ENCODE data around the gene MAST4.

MAST4 gene

DNA sequence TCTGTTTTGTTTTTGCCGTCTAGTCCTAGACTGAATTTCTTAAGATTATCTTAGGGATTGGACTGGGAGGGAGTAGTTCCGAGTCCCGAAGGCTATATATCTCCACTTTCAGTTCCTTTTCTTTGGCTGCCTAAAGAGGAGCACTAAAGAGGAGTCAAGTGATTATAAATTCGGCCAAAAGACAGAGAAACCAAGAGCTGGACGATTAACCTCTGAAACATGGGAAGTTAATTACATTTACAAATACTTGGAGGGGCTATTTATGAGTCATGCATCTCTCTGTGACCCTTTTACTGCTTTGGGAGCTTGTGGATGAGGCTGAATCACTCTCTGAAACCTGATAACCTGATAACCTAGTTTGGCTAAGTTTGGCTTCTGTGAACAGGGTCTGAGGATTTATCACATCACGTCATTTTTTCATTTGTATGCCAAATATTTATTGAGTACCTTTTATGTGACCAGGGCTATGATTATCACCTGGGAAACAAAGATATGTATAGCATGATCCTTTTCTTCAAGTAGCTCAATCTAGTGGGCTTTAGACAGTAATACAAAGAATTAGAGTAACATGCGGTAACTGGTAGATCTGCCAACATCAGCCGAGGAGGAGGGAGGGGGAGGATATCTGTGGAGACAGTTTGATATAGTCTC is 419.5 kb downstream of the MAST4 start:
- no peak for DNase-seq (ENCODE audit: low read depth in 3 of 3)

DNA sequence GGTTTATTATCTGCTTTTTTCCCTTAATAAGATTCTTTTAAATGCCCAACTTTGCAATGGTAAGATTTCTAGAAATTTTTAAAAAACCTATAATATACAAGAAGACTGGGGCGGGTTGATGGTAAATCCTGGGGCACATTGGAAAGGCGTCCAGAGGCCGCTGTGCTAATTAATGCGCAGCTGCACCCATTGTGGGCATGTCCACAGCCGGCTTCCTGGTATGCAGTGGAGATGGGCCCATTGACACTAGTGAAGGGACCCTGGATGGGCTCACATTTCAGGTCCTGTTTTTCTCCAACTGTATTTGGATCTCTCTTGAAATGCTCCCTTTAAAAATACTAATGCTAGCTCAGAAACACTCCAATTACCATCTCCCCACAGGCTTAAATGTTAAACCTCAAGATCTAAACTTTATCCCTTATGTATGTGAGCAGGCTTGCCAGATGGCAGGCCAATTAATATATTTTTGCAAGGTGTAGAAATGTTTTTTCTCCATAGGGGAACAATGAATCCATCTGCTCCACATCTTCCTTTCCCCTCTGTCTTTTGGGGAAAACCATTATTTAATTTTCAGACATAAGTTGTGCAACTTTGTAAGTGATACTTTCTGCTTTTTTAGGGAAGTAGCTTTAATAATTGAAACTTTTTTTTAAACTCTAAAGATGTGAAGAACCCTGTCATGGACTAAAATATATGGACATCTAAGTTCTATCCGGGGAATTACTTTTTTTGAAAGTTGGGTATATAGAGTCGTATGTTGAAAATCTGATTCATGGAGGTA is 423.1 kb downstream of the MAST4 start:
- no peak for DNase-seq (ENCODE audit: low read depth in 3 of 3)

DNA sequence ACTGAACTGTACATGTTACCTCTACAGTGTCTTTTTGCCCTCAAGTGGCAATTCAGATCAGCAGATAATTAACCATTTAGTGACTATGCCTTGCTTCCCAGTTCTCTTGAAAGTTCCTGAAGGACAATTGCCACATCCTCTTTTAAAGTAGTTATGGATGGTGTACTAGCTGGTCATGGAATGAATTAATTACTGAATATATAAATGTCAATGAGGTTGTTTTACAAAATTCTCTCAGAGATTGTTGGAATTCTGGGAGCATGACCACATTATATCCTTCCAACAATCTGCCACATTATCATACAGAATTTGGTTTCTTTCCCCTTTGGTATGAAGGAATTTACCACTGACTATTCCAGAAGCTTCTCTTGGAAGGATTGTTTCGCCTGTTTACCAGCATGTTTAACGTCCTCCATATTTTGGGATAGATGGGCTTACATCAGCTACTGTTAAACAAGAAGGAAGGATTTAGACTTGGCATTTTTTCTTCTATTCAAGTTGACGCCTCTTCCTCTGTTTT is 424.0 kb downstream of the MAST4 start:
- DNase-seq (ENCODE audit: low read depth in 3 of 3): no peak

DNA sequence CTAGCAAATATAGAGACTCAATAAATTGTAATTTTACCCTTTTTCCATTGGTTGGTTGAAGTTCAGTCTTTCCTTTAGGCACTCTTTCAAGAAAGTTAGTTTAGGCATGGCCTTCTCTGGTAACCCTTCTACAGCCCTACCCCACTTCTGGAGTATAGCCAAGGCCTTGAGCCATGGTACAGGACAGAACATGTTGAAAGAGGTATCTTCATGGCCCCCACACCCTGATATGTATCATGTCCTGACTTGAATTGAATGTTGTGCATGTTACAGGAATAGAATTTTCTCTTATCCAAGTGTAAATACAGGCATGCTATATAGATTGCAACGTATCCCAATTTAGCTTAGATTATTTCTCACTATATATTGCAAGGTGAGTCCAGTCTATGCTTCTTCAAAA is 424.8 kb downstream of the MAST4 start:
- DNase-seq (ENCODE audit: low read depth in 3 of 3): no peak

DNA sequence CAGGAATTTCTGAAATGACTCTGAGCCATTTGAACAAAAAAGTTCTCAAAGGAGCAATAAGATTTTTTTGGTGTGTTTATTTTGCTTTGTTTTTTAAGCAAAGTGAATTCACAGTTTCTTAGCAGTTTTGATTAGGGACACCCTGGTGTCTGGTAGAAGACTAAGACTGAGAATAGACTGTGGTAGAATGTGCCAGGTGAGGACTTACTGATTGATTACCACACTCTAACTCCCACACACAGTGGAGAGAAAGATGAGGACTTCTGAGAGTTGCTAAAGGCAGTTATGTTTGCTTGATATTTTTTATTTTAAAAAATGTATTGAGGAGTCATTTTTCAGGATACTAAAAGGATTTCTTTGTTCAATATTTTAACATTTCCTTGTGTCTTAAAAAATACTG is 425.3 kb downstream of the MAST4 start:
- DNase-seq (ENCODE audit: low read depth in 3 of 3): no peak

DNA sequence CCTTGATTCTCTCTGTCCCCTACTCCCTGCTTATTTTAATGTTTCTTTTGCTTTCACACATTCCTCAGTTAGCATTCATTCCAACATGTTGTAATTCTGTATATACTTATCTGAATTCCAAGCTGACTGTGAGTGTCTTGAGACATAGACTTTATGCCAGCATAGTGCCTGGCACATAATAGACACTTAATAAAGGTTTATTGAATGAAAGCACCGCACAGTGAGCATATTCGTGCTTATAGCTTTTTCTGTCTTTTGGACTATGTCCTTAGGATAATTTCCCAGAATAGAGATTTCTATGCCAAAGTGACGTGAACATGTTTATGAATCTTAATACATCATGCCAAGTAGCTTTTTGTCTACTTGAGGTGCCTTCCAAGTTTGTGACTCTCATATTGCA is 425.8 kb downstream of the MAST4 start:
- DNase-seq (ENCODE audit: low read depth in 3 of 3): no peak

DNA sequence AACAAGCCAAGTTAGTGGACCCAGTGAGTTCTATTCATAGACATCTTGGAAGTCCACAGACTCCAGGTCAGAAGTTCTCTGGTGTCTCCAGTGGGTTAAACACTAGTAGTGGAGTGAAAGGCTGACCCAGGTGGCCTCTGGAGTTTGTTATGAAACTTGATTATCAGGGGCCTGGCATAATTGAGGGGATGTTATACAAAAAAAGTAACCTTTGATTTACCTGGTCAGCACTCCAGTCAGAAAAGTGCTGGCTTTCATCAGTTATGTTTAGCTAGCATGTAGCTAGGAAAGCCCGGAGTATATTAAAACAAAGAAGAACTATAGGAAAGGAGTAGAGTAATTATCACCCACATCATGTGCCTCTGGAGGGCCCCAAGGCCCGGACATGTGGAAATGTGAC is 429.3 kb downstream of the MAST4 start:
- no peak for DNase-seq (ENCODE audit: low read depth in 3 of 3)

DNA sequence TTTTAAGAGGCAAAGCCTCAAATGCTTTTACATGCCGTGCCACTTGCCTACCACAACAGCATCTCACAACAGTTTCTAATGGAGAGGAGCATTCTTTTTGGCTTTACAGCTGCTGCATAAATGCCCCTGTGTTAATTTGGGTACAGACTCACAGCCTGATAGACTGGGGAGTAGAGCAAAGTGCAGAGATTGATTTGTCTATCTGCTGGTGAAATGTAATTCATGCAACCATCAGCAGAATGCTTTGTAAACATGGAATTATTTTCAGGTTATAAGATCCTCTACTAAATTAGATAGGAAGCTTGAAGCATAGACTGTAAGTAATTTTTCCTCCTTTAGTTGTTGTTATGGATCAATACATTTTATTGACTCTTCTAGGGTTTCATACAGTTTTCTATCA is 430.1 kb downstream of the MAST4 start:
- no peak for DNase-seq (ENCODE audit: low read depth in 3 of 3)

DNA sequence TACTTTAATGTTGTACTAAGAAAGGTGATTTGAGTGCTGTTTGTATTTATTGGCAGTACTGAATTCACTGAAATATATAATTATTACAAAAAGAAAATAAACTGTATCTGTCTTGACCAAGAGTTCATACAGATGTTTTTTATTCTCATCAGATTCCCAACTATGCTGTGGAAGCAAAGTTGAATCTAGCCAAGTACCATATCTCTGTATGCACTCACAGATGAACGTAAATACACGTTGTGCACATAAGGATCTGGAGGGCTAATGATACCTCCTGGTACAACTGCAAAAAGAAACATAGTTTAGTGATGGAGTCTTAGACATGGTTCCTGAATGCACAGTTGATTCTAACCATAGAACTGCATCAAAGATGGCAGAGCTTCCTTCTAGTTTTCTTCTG is 431.0 kb downstream of the MAST4 start:
- DNase-seq (ENCODE audit: low read depth in 3 of 3): no peak

DNA sequence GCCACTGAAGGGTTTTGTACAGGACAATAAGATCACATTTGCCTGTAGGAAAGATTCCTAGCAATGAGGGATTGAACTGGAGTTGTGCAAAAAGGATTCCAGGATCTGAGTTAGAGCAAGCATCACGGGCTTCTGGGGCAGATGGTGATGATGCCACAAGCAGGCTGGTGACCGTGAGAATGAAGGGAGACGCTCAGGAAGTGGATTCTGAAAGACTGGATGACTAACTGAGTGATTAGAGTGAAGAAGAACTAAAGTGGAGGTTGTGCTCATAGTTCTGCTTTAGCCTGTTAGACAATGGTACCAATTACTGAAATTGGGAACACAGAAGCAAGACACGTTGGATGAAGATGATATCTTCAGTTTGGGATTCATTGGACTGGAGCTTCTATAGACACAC is 432.2 kb downstream of the MAST4 start:
- DNase-seq (ENCODE audit: low read depth in 3 of 3): no peak

DNA sequence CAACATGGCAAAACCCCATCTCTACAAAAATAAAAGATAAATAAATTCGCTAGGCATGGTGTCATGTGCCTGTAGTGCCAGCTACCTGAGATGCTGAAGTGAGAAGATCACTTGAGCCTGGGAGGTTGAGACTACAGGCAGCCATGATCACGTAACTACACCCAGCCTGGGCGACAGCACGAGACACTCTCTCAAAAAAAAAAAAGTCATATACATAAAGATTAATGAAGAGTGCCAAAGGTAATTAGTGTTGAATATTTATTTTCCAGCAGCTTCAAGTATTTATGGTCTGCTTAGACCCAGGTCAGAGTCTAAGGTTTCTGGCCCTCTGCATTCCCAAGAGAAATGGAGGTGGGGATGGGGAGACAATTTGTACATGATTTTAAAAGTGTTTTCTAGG is 432.7 kb downstream of the MAST4 start:
- no peak for DNase-seq (ENCODE audit: low read depth in 3 of 3)

DNA sequence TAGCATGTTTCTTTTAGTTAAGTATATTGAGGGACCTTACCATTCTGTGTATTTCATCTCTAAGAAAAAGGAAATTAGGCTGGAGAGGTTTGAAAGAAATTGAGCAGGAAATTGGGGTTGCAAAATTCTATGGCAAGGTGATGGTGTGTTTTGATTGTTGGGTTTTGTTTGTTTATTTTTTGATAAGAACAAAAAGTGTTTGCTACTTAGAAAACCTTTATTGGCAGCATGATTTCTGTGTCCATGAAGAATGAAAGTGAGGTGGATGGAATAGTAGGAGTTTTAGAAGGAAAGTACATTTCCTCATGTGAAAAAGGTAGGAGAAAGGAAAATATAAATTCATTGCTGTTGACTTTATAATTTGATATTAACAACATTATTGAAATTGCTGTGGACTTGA is 433.3 kb downstream of the MAST4 start:
- no peak for DNase-seq (ENCODE audit: low read depth in 3 of 3)

DNA sequence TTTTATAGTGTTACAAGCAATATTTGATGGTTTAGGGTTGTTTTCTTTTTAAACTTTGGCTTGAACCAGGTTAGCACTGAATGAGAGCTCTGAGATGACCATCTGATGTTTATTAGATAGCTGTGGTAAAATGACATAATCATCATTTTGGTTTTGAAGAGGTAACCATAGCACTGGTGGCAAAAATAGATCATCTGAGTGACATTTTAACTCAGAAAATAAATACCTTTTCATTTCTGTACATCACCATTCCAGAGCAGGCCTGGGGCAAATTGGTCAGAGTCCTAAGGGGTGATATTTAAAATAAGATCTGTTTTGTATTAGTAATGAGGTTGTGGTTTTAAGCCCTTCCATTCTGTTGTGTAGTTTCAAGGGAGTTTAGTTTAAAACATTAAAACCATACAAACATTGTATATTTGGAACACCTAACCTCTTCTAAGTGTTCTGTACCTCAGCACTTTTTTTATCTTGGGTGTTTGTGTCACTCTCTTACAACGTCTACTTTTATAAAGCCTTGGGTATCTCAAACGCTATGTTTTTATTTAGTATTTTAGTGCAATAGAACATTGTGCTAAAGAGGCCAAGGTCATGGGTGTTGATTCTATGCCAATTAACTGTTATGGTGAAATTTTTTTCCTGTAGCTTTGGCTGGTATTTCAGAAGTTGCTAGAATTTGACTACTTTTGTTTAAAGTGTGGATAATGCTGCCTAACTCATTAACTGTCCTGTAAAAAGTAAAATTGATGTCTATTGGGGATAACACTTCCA is 434.3 kb downstream of the MAST4 start:
- no peak for DNase-seq (ENCODE audit: low read depth in 3 of 3)

DNA sequence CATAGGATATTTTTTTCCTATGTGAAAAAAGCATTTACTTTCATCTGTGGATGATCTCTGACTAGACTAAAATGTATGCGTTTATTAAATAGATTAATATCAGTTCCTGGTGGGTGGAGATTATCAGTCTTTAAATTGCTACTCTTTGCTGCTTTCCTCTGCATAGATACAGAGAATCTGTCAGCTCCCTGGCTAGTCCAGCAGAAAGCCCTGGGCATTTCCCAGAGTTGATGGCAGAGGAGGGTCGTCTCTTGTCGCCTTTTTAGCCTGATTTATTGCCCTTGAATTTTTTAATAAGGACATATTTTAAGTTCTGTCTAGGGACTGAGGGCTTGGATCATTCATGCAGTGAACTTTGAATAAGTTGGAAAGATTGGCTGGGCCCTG is 434.9 kb downstream of the MAST4 start:
- no peak for DNase-seq (ENCODE audit: low read depth in 3 of 3)

DNA sequence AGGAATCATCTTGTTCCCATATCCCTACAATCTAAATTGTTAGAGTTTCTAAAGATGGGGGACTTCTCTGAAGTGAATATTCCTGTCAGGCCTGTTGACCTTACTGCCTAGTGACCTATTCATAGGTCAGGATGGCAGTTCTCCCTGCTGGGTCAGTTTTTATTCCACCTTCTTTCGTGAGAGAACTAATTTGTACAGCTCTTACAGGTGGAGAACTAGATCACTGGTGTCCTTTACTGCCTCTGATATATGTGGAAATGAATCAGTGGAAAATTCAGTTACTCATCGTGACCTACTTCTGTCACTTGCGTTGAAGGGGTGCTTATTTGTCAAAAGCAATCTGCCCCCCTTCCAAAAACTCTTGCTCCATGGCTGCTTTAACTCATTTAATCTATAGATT is 435.5 kb downstream of the MAST4 start:
- DNase-seq (ENCODE audit: low read depth in 3 of 3): no peak

DNA sequence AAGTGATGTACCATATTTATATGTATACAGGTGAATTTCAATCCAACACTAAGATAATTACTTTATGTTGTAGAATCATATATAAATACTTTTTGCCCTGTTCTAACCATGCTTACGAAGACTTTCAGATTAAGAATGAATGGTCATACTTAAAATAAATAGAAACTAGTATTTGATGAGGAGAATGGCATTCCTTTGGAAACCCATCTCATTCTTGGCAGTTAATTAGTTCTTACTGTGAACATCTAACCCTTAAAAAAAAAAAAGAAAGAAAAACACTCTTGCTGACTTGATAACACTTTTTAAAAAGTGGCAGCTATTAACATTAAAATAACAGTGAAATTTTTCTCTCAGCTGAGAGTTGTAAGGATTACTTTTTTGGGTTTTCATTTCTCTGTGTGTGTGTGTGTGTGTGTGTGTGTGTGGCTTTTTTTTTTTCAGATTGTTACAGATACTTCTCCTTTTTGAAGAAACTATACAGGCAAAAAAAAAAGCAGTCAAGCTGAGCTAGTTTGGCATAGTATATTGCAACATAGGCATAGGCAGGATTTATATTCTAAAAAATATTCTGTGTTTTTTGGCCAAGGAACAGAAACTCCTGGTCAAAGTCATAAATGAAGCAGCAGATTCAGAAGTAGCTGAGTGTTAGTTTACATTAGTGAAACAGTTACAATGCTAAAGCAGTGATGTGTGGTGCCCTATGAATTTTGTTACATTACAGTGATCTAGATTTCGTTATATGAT is 436.9 kb downstream of the MAST4 start:
- DNase-seq (ENCODE audit: low read depth in 3 of 3): no peak

DNA sequence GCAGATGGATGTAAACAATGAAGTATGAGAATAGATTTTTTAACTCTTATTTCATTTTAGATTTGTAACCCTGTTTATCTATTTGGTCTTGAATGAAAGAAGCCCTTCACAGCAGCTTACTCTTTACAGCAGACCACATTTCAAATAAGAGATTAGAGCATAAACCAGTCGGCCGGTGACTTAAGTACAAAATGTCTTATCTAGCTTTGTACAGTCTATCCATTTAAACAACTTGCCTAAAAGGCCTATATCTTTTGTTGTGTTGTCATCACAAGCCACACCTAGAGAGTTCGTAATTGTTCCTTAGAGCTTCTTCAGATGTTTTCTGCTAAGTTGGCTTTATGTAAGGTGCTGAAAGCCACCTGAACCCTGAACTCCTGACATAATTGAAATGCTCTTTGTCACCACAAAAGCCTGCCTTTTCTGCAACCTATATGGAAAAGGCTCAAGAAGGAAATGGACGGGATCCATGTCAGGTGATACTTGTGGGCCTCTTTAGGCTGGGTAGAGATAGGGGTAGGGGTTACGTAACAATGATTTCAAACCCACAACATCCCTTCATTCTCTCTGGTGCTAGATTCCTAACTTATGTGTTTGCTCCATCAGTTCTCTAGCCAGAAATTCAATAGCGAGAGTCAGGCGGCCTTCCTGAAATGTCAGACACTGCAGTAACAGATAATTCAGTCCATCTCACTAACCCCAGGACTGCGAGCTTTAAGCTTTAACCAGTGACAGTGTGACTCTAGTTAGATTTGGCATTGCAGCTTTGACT is 437.9 kb downstream of the MAST4 start:
- no peak for DNase-seq (ENCODE audit: low read depth in 3 of 3)

DNA sequence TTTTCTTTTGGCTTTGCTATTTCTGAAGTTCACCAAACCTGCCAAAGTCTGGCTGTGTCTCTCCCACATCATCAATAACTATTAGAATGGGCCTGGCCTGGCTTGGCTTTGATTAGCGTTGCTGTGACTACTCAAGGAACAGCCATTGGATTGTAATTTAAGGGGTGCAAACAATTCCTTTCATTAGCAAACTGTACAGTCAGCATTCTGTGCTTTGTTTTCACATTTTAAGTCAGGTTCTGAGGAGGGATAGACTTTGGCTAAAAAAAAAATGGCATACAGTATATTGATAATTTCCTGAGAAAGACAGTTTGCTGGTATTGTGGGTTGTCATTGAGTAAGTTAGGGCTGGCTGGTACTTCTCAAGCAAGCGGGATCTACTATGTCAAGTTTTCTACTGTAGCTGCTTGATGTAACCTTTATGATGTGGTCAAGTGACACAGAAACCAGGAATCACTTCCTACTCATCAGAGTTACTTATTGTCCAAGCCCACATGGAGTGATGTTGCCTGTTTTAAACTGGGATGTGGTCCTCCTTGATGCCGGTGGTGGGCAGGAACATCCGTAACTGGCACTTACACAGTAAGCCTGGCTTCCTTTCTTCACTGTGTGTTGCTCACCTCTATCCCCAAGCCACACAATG is 439.0 kb downstream of the MAST4 start:
- no peak for DNase-seq (ENCODE audit: low read depth in 3 of 3)

DNA sequence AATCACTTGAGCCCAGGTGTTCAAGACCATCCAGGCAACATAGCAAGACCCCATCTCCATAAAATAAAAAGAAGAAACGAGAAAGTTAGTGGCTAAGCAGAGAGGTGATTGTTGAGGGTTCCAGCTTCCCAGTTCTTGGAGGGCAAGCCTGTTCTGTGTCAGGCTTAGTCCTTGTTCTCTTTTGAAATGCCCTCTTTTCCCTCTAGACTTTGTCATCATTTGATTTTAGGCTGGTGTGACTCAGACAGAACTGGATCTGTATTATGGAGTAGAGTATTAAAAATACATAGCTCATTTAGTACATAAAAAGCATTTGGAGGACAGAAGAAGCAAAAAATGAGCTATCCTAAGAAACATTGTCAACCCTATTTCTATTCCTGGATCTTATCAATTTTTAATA is 441.0 kb downstream of the MAST4 start:
- DNase-seq (ENCODE audit: low read depth in 3 of 3): no peak

DNA sequence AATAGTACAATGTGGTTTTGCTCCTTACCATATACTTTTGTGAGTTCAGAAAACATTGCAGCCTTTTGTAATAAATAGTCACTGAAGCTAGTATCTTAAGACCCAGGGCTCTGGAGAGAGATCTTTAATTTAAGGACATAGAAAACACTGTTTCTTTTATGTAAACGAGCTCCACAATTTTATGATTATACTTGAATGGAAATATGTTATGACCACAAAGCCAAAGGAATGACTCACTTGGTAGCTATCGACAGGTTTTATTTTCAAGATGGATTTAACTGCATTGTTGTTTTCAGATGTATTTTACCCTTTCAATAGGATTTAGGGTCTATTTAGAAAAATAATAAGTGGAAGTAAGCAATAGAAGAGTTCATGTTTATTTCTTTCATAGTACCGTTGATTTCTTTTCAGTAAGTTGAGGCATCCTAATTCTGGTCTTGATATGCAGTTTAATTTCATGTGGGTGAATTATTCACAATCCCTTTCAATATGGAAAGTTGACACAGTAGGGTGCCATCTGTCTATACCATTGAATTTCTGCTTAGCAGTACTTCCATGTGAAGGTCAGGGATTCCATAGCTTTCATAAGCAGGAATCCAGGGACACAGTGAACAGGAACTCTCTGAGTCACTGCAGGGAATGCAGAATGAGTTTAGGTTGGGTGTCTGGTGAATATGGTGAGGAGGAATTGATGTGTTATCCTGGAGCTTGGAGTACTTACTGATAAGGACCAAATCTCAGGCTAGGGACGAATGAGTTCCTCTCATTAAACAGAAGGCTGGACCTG is 442.8 kb downstream of the MAST4 start:
- DNase-seq (ENCODE audit: low read depth in 3 of 3): no peak
